HepG2 (cell line): ENCODE measurements around the gene WDFY1. TPM values are rescaled to one million over a fixed set of nuclear protein-coding genes. Genes with fewer than 3 reads are reported as not detected.
A peak's percentile ranks its signal among the peaks of the same experiment; 100 is the strongest.

Source experiments
- ATAC-seq: fragments of 200-7000 bp; cut with Tn5 transposase; 3 replicates; pipeline ENCODE4 v1.9.1; 2020; ENCODE audit warnings: mild to moderate bottlenecking, moderate library complexity
- BruUV-seq: library from RNA; stranded (reverse); fragments of 400-500 nt; replicated peaks from 2 replicates; lab custom pipeline; 2021; lab: Mats Ljungman, UMichigan
- CTCF ChIA-PET: fragments of 300-600 bp; formaldehyde crosslinking; extraction: SDS; loops from one replicate; lab custom pipeline; 2021; ENCODE audit warnings: low total read pairs, inconsistent platforms, low intra/inter-chr PET ratio; lab: Yijun Ruan, JAX
- POLR2A ChIA-PET: fragments of 350-600 bp; sonication (Branson Sonifier 250); formaldehyde crosslinking; loops from one replicate; lab custom pipeline; 2020; ENCODE audit warnings: antibody characterized with exemption, inconsistent platforms; lab: Yijun Ruan, JAX
- DNase-seq: peaks from one replicate; pipeline ENCODE4 v3.0.0-alpha.2; 2015; ENCODE audit warnings: low spot score
- FAIRE-seq: peaks from 3 replicates; lab custom pipeline; 2011; peaks lifted over from hg19 to GRCh38; lab: Jason Lieb, UNC
- H2AFZ ChIP-seq: one replicate; pipeline ENCODE4 v1.6.1; 2011; ENCODE audit warnings: low read length, inconsistent platforms
- H3K27ac ChIP-seq: fragments of 300-600 bp; 3 replicates; pipeline ENCODE4 v1.8.0; 2011; ENCODE audit warnings: mixed run types, mild to moderate bottlenecking, mixed read lengths, low read length, inconsistent platforms; ENCODE audit not compliant: insufficient read depth; ENCODE audit errors: extremely low read length
- H3K27me3 ChIP-seq, 2 experiments: fragments of 200-600 bp in 1 of 2; 2 replicates in 1 of 2; 3 replicates in 1 of 2; pipeline versions ENCODE4 v1.6.0 to v1.8.0; 2011; ENCODE audit warnings: low read length in 2 of 2, mild to moderate bottlenecking in 2 of 2, moderate library complexity in 2 of 2, inconsistent platforms in 1 of 2; ENCODE audit not compliant: insufficient read depth in 2 of 2, control insufficient read depth in 1 of 2
- H3K36me3 ChIP-seq, 2 experiments: fragments of 200-600 bp in 1 of 2; replicated peaks in 1 of 2; 2 replicates in 1 of 2; 3 replicates in 1 of 2; pipeline versions ENCODE4 v1.5.1 to v1.8.0; 2011; ENCODE audit warnings: low read length in 2 of 2, inconsistent platforms in 1 of 2; ENCODE audit not compliant: insufficient read depth in 2 of 2, control insufficient read depth in 1 of 2
- H3K4me1 ChIP-seq: 2 replicates; pipeline ENCODE4 v1.5.1; 2012; ENCODE audit warnings: low read length, inconsistent platforms; ENCODE audit not compliant: insufficient read depth
- H3K4me2 ChIP-seq: 2 replicates; pipeline ENCODE4 v1.6.0; 2011; ENCODE audit warnings: low read depth, low read length, inconsistent platforms
- H3K4me3 ChIP-seq, 3 experiments: fragments of 200-600 bp in 1 of 3; sonication (generic), shearing (Covaris generic) in 1 of 3; replicated peaks in 1 of 3; 2 replicates each; pipeline ENCODE4 v1.5.1; 2011 to 2016; ENCODE audit warnings: low read length in 3 of 3, inconsistent platforms in 2 of 3, low read depth in 2 of 3, mild to moderate bottlenecking in 2 of 3, control low read depth in 1 of 3, mixed read lengths in 1 of 3; ENCODE audit not compliant: insufficient read depth in 1 of 3
- H3K79me2 ChIP-seq: one replicate; pipeline ENCODE4 v1.6.1; 2011; ENCODE audit warnings: low read length, inconsistent platforms; ENCODE audit not compliant: insufficient read depth
- H3K9ac ChIP-seq: 2 replicates; pipeline ENCODE4 v1.6.0; 2011; ENCODE audit warnings: mild to moderate bottlenecking, low read depth, low read length, inconsistent platforms; ENCODE audit not compliant: insufficient read depth
- H3K9me3 ChIP-seq: 2 replicates; pipeline ENCODE4 v1.5.1; 2012; ENCODE audit warnings: mild to moderate bottlenecking, low read length
- H4K20me1 ChIP-seq: 2 replicates; pipeline ENCODE4 v1.6.0; 2011; ENCODE audit warnings: inconsistent platforms, mild to moderate bottlenecking, low read length, moderate library complexity; ENCODE audit not compliant: insufficient read depth
- ELF1 ChIP-seq: sonication (generic); formaldehyde crosslinking; IDR thresholded peaks from 2 replicates; pipeline ENCODE4 v1.4.0; 2020; ENCODE audit warnings: missing genetic modification reagents
- GABPA ChIP-seq, 2 experiments: IDR thresholded peaks; 2 replicates each; pipeline ENCODE4 v1.6.1; 2011 to 2016; ENCODE audit warnings: low read depth in 2 of 2, low read length in 1 of 2, missing biosample characterization in 1 of 2, missing genetic modification characterization in 1 of 2
- GPBP1L1 ChIP-seq: sonication (generic); formaldehyde crosslinking; IDR thresholded peaks from 2 replicates; pipeline ENCODE4 v1.5.0; 2020; ENCODE audit warnings: mild to moderate bottlenecking, missing genetic modification reagents
- HMGXB3 ChIP-seq: sonication (generic); formaldehyde crosslinking; IDR thresholded peaks from 2 replicates; pipeline ENCODE4 v1.4.0; 2020; ENCODE audit warnings: missing genetic modification reagents, borderline replicate concordance
- KLF16 ChIP-seq, 2 experiments: sonication (generic) in 1 of 2; formaldehyde crosslinking in 1 of 2; IDR thresholded peaks; 2 replicates each; pipeline versions ENCODE4 v1.6.1 to v1.8.0; 2016 to 2023; ENCODE audit warnings: missing genetic modification reagents in 2 of 2, missing compliant biosample characterization in 1 of 2
- KMT2A ChIP-seq: sonication (generic); formaldehyde crosslinking; IDR thresholded peaks from 2 replicates; pipeline ENCODE4 v1.4.0; 2020; ENCODE audit warnings: missing genetic modification reagents
- LRRFIP1 ChIP-seq: sonication (generic); formaldehyde crosslinking; conservative IDR thresholded peaks from 2 replicates; pipeline ENCODE4 v1.4.0; 2020; ENCODE audit warnings: missing genetic modification reagents
- ZNF451 ChIP-seq: sonication (generic); formaldehyde crosslinking; IDR thresholded peaks from 2 replicates; pipeline ENCODE4 v1.5.0; 2020; ENCODE audit warnings: mild to moderate bottlenecking, missing genetic modification reagents
- ZNF850 ChIP-seq: sonication (generic); formaldehyde crosslinking; conservative IDR thresholded peaks from 2 replicates; pipeline ENCODE4 v1.9.0; 2021; ENCODE audit warnings: mild to moderate bottlenecking, missing genetic modification reagents
- WGBS: methylation state at CpG from one replicate; pipeline ENCODE4 v1.1.6; 2017; ENCODE audit warnings: low lambda C conversion rate; 5-methylcytosine and 5-hydroxymethylcytosine counted together
- in situ Hi-C: cut with HindIII; loops from 2 replicates; pipeline ENCODE4 v1.10.0; 2017; ENCODE audit warnings: low pct_unique_long_range_greater_than_20kb; ENCODE audit not compliant: extremely low pct_ligation_motif_present
- intact Hi-C: fragments of 100-400 bp; cut with micrococcal nuclease; formaldehyde crosslinking; loops from one replicate; pipeline ENCODE4 v1.10.0; 2022; ENCODE audit not compliant: unreplicated experiment
- polyA plus RNA-seq, 8 experiments: library from polyadenylated mRNA; depleted of rRNA in 3 of 8; stranded (reverse) in 7 of 8; unstranded in 1 of 8; fragments of >200 nt; fragmentation: Illumina TruSeq in 4 of 8; extraction: Trizol in 4 of 8; gene quantifications; 2 replicates each; pipeline versions ENCODE4 v1.2.1 to v1.2.3, GENCODE V29; 2011 to 2016; ENCODE audit warnings: low read depth in 4 of 8, missing spikeins in 1 of 8, mixed read lengths in 1 of 8; ENCODE audit not compliant: insufficient read depth in 1 of 8
- total RNA-seq, 5 experiments: library from RNA; depleted of rRNA; stranded (reverse); fragments of >200 nt; fragmentation: Illumina TruSeq; extraction: Trizol; gene quantifications; 2 replicates each; pipeline ENCODE4 v1.2.3, GENCODE V29; 2016; ENCODE audit warnings: low read depth in 1 of 5
- TF ChIP-seq, protein P1 (sequence below): sonication (generic); formaldehyde crosslinking; IDR thresholded peaks from 2 replicates; pipeline ENCODE4 v1.5.1; 2020; ENCODE audit warnings: missing genetic modification reagents, mild to moderate bottlenecking, borderline replicate concordance

Gene WDFY1
- total and polyA plus RNA-seq, 2 of the 13 experiments (the other 11 are each of a cell fraction or from before 2014, with no cell fraction given), result 77.0 to 78.4 TPM

DNA sequence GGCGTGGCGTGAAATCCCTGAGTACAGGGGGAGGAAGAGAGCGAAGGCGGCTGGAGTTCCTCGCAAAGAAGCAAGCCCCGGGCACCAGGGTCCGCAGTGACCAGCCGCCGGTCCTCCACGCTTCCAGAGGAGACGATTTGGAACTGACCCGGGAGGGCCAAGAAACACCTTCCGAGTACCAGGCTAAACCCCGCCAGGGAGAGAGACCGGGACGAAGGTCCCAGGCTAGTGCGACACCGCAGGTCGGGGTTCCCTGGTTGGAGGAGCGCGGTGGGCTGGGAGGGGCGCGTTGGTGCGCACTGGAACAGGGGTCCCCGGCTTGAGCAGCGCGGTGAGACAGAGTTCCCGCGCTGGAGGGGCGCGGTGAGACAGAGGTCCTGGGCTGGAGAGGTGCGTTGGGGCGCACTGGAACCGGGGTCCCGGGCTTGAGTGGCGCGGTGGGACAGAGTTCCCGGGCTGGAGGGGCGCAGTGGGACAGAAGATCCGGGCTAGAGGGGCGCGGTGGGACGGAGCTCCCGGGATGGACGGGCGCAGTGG lies 901 bp downstream of the WDFY1 start (continued):
- peak; percentile 65; the same call in 1 of the 2 replicates for TF ChIP-seq HMGXB3
- TF ChIP-seq KLF16 (CRISPR knock-in tag; IDR thresholded peaks at IDR 0.05), result no peak
- no peak for TF ChIP-seq LRRFIP1 (CRISPR knock-in tag)
- peak; percentile 78 for TF ChIP-seq KMT2A (CRISPR knock-in tag)

GRCh38 chr2:223943561-223944008 lies 1.6 kb downstream of the WDFY1 start:
- Histone ChIP-seq H3K4me3 (peak overlapping the region; percentile 80 to 100 (median 99)), H3K27ac (peak overlapping the region; percentile 85), H3K9me3 (no peaks in the 10 kb centered on the region), H3K4me1 (peaks cover 48% of the 10 kb centered on the region), H3K79me2 (peaks cover 56% of the 10 kb centered on the region), H3K9ac (peak overlapping the region; percentile 98), H3K27me3 (no peaks in the 10 kb centered on the region; a peak in 1 of 5 replicates), H3K4me2 (peak overlapping the region; percentile 94), H4K20me1 (peaks cover 11% of the 10 kb centered on the region; the same call in 1 of the 2 replicates), H2AFZ (no peak overlapping the region), H3K36me3 (no peaks in the 10 kb centered on the region)
- 3% methylated on average over 7 of the region's 7 CpGs for WGBS
- intact Hi-C loops, result loop anchor here (2.0 kb wide), 1 partner anchor 35 kb away; no protein-coding TSS in a partner anchor
- POLR2A ChIA-PET, result interaction anchor here (1.1 to 3.6 kb wide), 5 partner anchors 12 to 202 kb away, joined by 3 to 69 read pairs (median 9); partner anchors contain the start of gene MRPL44
- CTCF ChIA-PET, result no interaction called here
- in situ Hi-C loops, result no loop called here
- TSS peak; percentile 69 for BruUV-seq
- peak; percentile 33 for ATAC-seq
- DNase-seq, result peak; percentile 45
- FAIRE-seq, result peak; percentile 77
- TF ChIP-seq ZNF850 (CRISPR knock-in tag) (0 out of 2 replicates have a peak, but pooled peaks have one; percentile 25), ELF1 (CRISPR knock-in tag) (peak; percentile 54; the same call in 1 of the 2 replicates), ZNF451 (CRISPR knock-in tag) (0 out of 2 replicates have a peak, but pooled peaks have one; percentile 2), GPBP1L1 (no peak), GABPA (IDR thresholded peaks at IDR 0.05; ENCODE audit: low read depth, low read length) (no peak), GABPA (CRISPR knock-in tag; IDR thresholded peaks at IDR 0.05; ENCODE audit: low read depth) (peak; percentile 30; the same call in 1 of the 2 replicates)
- TF ChIP-seq, protein P1, sequence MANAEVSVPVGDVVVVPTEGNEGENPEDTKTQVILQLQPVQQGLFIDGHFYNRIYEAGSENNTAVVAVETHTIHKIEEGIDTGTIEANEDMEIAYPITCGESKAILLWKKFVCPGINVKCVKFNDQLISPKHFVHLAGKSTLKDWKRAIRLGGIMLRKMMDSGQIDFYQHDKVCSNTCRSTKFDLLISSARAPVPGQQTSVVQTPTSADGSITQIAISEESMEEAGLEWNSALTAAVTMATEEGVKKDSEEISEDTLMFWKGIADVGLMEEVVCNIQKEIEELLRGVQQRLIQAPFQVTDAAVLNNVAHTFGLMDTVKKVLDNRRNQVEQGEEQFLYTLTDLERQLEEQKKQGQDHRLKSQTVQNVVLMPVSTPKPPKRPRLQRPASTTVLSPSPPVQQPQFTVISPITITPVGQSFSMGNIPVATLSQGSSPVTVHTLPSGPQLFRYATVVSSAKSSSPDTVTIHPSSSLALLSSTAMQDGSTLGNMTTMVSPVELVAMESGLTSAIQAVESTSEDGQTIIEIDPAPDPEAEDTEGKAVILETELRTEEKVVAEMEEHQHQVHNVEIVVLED (CRISPR knock-in tag), result 0 out of 2 replicates have a peak, but pooled peaks have one; percentile 9
